B cell (primary cell): ENCODE measurements around the gene OLFML2B. TPM values are rescaled to one million over a fixed set of nuclear protein-coding genes. Genes with fewer than 3 reads are reported as not detected.

ENCODE experiments used
- ATAC-seq: fragments of 200-7000 bp; cut with Tn5 transposase; one replicate; pipeline ENCODE4 v1.10.0; 2021; ENCODE audit warnings: low read depth, mild to moderate bottlenecking, moderate number of reproducible peaks, moderate library complexity
- CTCF ChIA-PET: fragments of 350-600 bp; sonication (Branson Sonifier 250); formaldehyde crosslinking; loops from one replicate; lab custom pipeline; 2021; ENCODE audit warnings: antibody characterized with exemption, inconsistent platforms; lab: Charles Lee
- POLR2A ChIA-PET: fragments of 350-600 bp; sonication (Branson Sonifier 250); formaldehyde crosslinking; loops from one replicate; lab custom pipeline; 2021; ENCODE audit warnings: antibody characterized with exemption; lab: Charles Lee
- DNase-seq: peaks from one replicate; pipeline ENCODE4 v3.0.0; 2013
- H2AFZ ChIP-seq: 2 replicates; pipeline ENCODE4 v1.6.1; 2012; ENCODE audit warnings: mild to moderate bottlenecking, low read depth, low read length; ENCODE audit not compliant: insufficient read depth, poor library complexity, severe bottlenecking
- H3K27ac ChIP-seq, 2 donors: 1 replicate in 1 of 2; 2 replicates in 1 of 2; pipeline ENCODE4 v1.5.1; 2012 to 2013; ENCODE audit warnings: low read length in 2 of 2, mild to moderate bottlenecking in 2 of 2, moderate library complexity in 1 of 2
- H3K27me3 ChIP-seq, 4 experiments: fragments of 200-600 bp in 1 of 4; sonication (generic) in 1 of 4; replicated peaks in 1 of 4; 1 replicate in 2 of 4; 2 replicates in 2 of 4; pipeline versions ENCODE4 v1.6.1 to v1.7.0; 2013 to 2016; ENCODE audit warnings: low read length in 3 of 4, mild to moderate bottlenecking in 2 of 4, mixed read lengths in 1 of 4, moderate library complexity in 1 of 4; ENCODE audit not compliant: insufficient read depth in 4 of 4, control insufficient read depth in 3 of 4; ENCODE audit errors: control extremely low read depth in 1 of 4
- H3K36me3 ChIP-seq, 2 experiments: replicated peaks in 1 of 2; 1 replicate in 1 of 2; 2 replicates in 1 of 2; pipeline versions ENCODE4 v1.6.1 to v1.7.1; 2013; ENCODE audit warnings: low read length in 1 of 2; ENCODE audit not compliant: insufficient read depth in 2 of 2, control insufficient read depth in 1 of 2; ENCODE audit errors: control extremely low read depth in 1 of 2, extremely low read depth in 1 of 2
- H3K4me1 ChIP-seq, 2 donors: fragments of 200-600 bp in 1 of 2; sonication (generic) in 1 of 2; 1 replicate in 1 of 2; 2 replicates in 1 of 2; pipeline versions ENCODE4 v1.5.1 to v1.6.1; 2013 to 2017; ENCODE audit warnings: low read length in 2 of 2; ENCODE audit not compliant: control insufficient read depth in 2 of 2, insufficient read depth in 2 of 2
- H3K4me2 ChIP-seq: replicated peaks from 2 replicates; pipeline ENCODE3; 2012; ENCODE audit warnings: mild to moderate bottlenecking, low read depth, low read length; ENCODE audit not compliant: poor library complexity, severe bottlenecking
- H3K4me3 ChIP-seq, 5 experiments: fragments of 200-600 bp in 1 of 5; sonication (generic) in 1 of 5; 1 replicate in 3 of 5; 2 replicates in 2 of 5; pipeline versions ENCODE4 v1.5.1 to v1.7.0; 2011 to 2016; ENCODE audit warnings: low read length in 4 of 5, mild to moderate bottlenecking in 4 of 5, low read depth in 2 of 5, control low read depth in 1 of 5, moderate library complexity in 1 of 5; ENCODE audit not compliant: insufficient read depth in 1 of 5; ENCODE audit errors: control extremely low read depth in 1 of 5, extremely low read depth in 1 of 5
- H3K79me2 ChIP-seq: fragments of 200-600 bp; sonication (generic); one replicate; pipeline ENCODE4 v1.6.0; 2016; ENCODE audit warnings: low read length; ENCODE audit not compliant: control insufficient read depth, insufficient read depth
- H3K9ac ChIP-seq: fragments of 200-600 bp; sonication (generic); 2 replicates; pipeline ENCODE4 v1.6.1; 2017; ENCODE audit warnings: mild to moderate bottlenecking, low read length, moderate library complexity
- H3K9me3 ChIP-seq, 3 donors: one replicate each; pipeline versions ENCODE4 v1.6.1 to v1.7.1; 2013; ENCODE audit warnings: low read length in 2 of 3; ENCODE audit not compliant: control insufficient read depth in 2 of 3, insufficient read depth in 1 of 3; ENCODE audit errors: control extremely low read depth in 1 of 3
- H4K20me1 ChIP-seq: 2 replicates; pipeline ENCODE4 v1.6.0; 2012; ENCODE audit warnings: mild to moderate bottlenecking, low read length; ENCODE audit not compliant: insufficient read depth, control insufficient read depth, poor library complexity, severe bottlenecking
- H3K27ac Mint-ChIP-seq: one replicate; pipeline ENCODE4 v1.8.0; 2021; ENCODE audit warnings: mixed read lengths
- H3K27me3 Mint-ChIP-seq: one replicate; pipeline ENCODE4 v1.8.0; 2021; ENCODE audit warnings: mixed read lengths
- H3K4me1 Mint-ChIP-seq: one replicate; pipeline ENCODE4 v1.8.0; 2021; ENCODE audit warnings: mixed read lengths
- H3K4me3 Mint-ChIP-seq: one replicate; pipeline ENCODE4 v1.8.0; 2021; ENCODE audit warnings: mixed read lengths
- H3K9me3 Mint-ChIP-seq: one replicate; pipeline ENCODE4 v1.8.0; 2022; ENCODE audit warnings: mixed read lengths; ENCODE audit not compliant: insufficient read depth
- EZH2 ChIP-seq: IDR thresholded peaks from 2 replicates; pipeline ENCODE4 v1.6.1; 2012; ENCODE audit warnings: borderline replicate concordance, low read depth, mild to moderate bottlenecking, moderate library complexity, low read length; ENCODE audit not compliant: insufficient read depth, poor library complexity, severe bottlenecking
- WGBS: methylation state at CpG from one replicate; pipeline ENCODE4 v1.1.5; 2013; ENCODE audit warnings: missing lambda C conversion rate; ENCODE audit not compliant: insufficient coverage; 5-methylcytosine and 5-hydroxymethylcytosine counted together
- intact Hi-C: fragments of 100-400 bp; cut with micrococcal nuclease; formaldehyde crosslinking; loops from one replicate; pipeline ENCODE4 v1.10.0; 2022
- polyA plus RNA-seq: library from polyadenylated mRNA; depleted of rRNA; stranded (reverse); fragments of >200 nt; gene quantifications from 2 replicates; pipeline ENCODE4 v1.2.3, GENCODE V29; 2012
- total RNA-seq, 2 donors: library from RNA; stranded (reverse); fragments of 120-200 nt in 1 of 2; gene quantifications; 1 replicate in 1 of 2; 2 replicates in 1 of 2; pipeline versions ENCODE4 v1.2.3 to v1.2.4, GENCODE V29; 2013 to 2022
- TF ChIP-seq, protein P1 (sequence below): fragments of 200-600 bp; IDR thresholded peaks from one replicate; pipeline ENCODE4 v1.8.0; 2022; ENCODE audit warnings: antibody characterized with exemption, mild to moderate bottlenecking

Gene OLFML2B
- total and polyA plus RNA-seq, 2 donors (not counting 1 experiment from before 2014, with no cell fraction given) = not detected

DNA sequence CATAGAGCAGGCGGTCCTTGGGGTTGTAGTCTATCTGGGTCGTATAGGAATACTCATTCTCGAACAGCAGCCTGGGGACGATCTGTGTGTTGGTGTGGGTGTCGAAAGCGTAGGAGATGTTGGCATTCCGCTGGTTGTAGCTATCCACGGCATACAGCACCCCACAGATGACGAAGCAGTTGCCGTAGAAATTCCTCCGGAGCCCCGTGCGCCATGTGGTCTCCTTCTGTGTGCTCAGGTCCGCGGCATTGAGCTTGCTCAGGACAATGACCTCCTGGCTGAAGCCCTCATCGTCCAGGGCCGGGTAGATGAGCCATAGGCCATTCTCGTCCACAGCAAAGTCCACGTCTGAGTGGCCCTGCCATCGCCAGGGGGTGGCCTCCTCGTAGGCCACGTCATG, 39.9 kb downstream of the OLFML2B start:
- Mint-ChIP-seq H3K9me3 (peaks cover 6% of the 10 kb centered on the region), H3K4me1 (no peaks in the 10 kb centered on the region), H3K4me3 (no peak overlapping the region), H3K27me3 (peaks cover 39% of the 10 kb centered on the region), H3K27ac (no peak overlapping the region)
- WGBS = 95% methylated on average over 22 of the region's 22 CpGs
- Histone ChIP-seq H3K9ac (no peak overlapping the region), H3K79me2 (no peaks in the 10 kb centered on the region), H3K4me3 (no peak overlapping the region), H2AFZ (no peak overlapping the region), H3K36me3 (no peaks in the 10 kb centered on the region), H3K4me1 (no peaks in the 10 kb centered on the region), H3K4me2 (no peak overlapping the region), H3K9me3 (peaks cover 0 to 22% (median 2%) of the 10 kb centered on the region in 3 donors), H4K20me1 (no peaks in the 10 kb centered on the region), H3K27me3 (peaks cover 0 to 6% (median 0%) of the 10 kb centered on the region in 4 experiments), H3K27ac (no peak overlapping the region)
- TF ChIP-seq, protein P1, sequence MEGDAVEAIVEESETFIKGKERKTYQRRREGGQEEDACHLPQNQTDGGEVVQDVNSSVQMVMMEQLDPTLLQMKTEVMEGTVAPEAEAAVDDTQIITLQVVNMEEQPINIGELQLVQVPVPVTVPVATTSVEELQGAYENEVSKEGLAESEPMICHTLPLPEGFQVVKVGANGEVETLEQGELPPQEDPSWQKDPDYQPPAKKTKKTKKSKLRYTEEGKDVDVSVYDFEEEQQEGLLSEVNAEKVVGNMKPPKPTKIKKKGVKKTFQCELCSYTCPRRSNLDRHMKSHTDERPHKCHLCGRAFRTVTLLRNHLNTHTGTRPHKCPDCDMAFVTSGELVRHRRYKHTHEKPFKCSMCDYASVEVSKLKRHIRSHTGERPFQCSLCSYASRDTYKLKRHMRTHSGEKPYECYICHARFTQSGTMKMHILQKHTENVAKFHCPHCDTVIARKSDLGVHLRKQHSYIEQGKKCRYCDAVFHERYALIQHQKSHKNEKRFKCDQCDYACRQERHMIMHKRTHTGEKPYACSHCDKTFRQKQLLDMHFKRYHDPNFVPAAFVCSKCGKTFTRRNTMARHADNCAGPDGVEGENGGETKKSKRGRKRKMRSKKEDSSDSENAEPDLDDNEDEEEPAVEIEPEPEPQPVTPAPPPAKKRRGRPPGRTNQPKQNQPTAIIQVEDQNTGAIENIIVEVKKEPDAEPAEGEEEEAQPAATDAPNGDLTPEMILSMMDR = no peak
- no peak for TF ChIP-seq EZH2
- ChIA-PET POLR2A (no interaction called here), CTCF (no interaction called here)
- DNase-seq = no peak
- no peak for ATAC-seq
- intact Hi-C loops = no loop called here

DNA sequence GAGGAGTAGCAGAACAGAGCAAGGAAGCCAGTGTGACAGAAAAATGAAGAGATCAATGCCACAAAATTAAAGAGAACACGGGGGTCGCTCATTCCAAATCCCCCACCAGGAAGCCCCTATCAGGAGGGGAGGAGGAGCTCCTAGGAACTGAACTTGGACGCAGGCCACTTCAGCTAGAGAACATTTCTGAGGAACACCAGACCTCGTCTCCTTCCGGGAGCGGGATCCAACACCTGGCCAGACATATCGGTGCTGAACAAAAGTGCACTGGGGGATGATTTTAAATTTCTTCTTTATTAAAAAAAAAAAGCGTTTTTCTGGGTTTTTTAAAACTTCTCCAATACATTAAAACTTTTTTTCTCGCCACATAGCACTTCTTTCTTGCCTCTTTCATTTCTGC, 40.8 kb downstream of the OLFML2B start:
- intact Hi-C loops = no loop called here
- Histone ChIP-seq H4K20me1 (no peaks in the 10 kb centered on the region), H2AFZ (no peak overlapping the region), H3K36me3 (no peaks in the 10 kb centered on the region), H3K27ac (no peak overlapping the region), H3K9me3 (peaks cover 0 to 22% (median 2%) of the 10 kb centered on the region in 3 donors), H3K4me3 (no peak overlapping the region), H3K79me2 (no peaks in the 10 kb centered on the region), H3K27me3 (peaks cover 0 to 6% (median 0%) of the 10 kb centered on the region in 4 experiments), H3K9ac (no peak overlapping the region), H3K4me1 (no peaks in the 10 kb centered on the region), H3K4me2 (no peak overlapping the region)
- ChIA-PET CTCF (no interaction called here), POLR2A (no interaction called here)
- no peak overlapping the region for H3K27ac Mint-ChIP-seq
- no peaks in the 10 kb centered on the region for H3K4me1 Mint-ChIP-seq
- WGBS = 90% methylated on average over 2 of the region's 9 CpGs
- H3K27me3 Mint-ChIP-seq = peaks cover 36% of the 10 kb centered on the region
- H3K4me3 Mint-ChIP-seq = no peak overlapping the region
- ATAC-seq (no peak), DNase-seq (no peak)
- peaks cover 6% of the 10 kb centered on the region for H3K9me3 Mint-ChIP-seq
- TF ChIP-seq EZH2 = no peak
- TF ChIP-seq, protein P1 = no peak
